Heart right ventricle (tissue), 16 donors: Measurements from ENCODE around the gene MT1G. TPM values are rescaled to one million over a fixed set of nuclear protein-coding genes. Genes with fewer than 3 reads are reported as not detected.

Experiments used
- ATAC-seq, 8 donors: fragments of 200-7000 bp; cut with Tn5 transposase; one replicate each; pipeline ENCODE4 v1.9.1; 2020; ENCODE audit warnings: mild to moderate bottlenecking in 8 of 8, moderate library complexity in 8 of 8, moderate number of reproducible peaks in 1 of 8
- DNase-seq, 2 donors: peaks; one replicate each; pipeline ENCODE4 v3.0.0-alpha.2; 2020
- H3K27ac ChIP-seq, 10 donors: fragments of 200-600 bp; sonication (generic) in 2 of 10; one replicate each; pipeline versions ENCODE4 v1.5.0 to v1.8.0; 2020 to 2022; ENCODE audit warnings: mild to moderate bottlenecking in 3 of 10
- H3K27me3 ChIP-seq, 7 donors: fragments of 200-600 bp; one replicate each; pipeline ENCODE4 v1.8.0; 2021 to 2022; ENCODE audit warnings: mild to moderate bottlenecking in 2 of 7
- H3K36me3 ChIP-seq, 9 donors: fragments of 200-600 bp; sonication (generic) in 1 of 9; one replicate each; pipeline versions ENCODE4 v1.5.0 to v1.8.0; 2020 to 2022; ENCODE audit warnings: mild to moderate bottlenecking in 2 of 9
- H3K4me1 ChIP-seq, 9 donors: fragments of 200-600 bp; sonication (generic) in 1 of 9; one replicate each; pipeline versions ENCODE4 v1.5.0 to v1.8.0; 2020 to 2022; ENCODE audit warnings: mild to moderate bottlenecking in 4 of 9
- H3K4me3 ChIP-seq, 10 donors: fragments of 200-600 bp; sonication (generic) in 2 of 10; one replicate each; pipeline versions ENCODE4 v1.5.0 to v1.8.0; 2020 to 2022; ENCODE audit warnings: mild to moderate bottlenecking in 7 of 10, moderate library complexity in 2 of 10
- H3K9me3 ChIP-seq, 11 donors: fragments of 200-600 bp in 10 of 11; sonication (generic) in 2 of 11; one replicate each; pipeline versions ENCODE4 v1.5.0 to v1.8.0; 2013 to 2022; ENCODE audit warnings: mild to moderate bottlenecking in 2 of 11, control low read depth in 1 of 11, moderate library complexity in 1 of 11
- CTCF ChIP-seq, 9 donors: fragments of 200-600 bp; sonication (generic) in 2 of 9; IDR thresholded peaks; one replicate each; pipeline versions ENCODE4 v1.5.0 to v1.8.0; 2021 to 2022; ENCODE audit warnings: antibody characterized with exemption in 9 of 9, mild to moderate bottlenecking in 5 of 9, moderate library complexity in 1 of 9
- WGBS, 2 donors: extraction: QIAGEN DNeasy Blood & Tissue Kit; methylation state at CpG; one replicate each; pipeline ENCODE4 v1.1.7; 2013; ENCODE audit warnings: inconsistent platforms in 1 of 2; 5-methylcytosine and 5-hydroxymethylcytosine counted together
- intact Hi-C, 10 donors: fragments of 100-400 bp; cut with DNase I; formaldehyde crosslinking; loops; one replicate each; pipeline versions ENCODE4 v1.11.1 to v1.14.2; 2022
- polyA plus RNA-seq, 2 donors: library from polyadenylated mRNA; stranded (reverse); fragments of 200-250 nt; gene quantifications; one replicate each; pipeline ENCODE4 v1.2.3, GENCODE V29; 2013
- total RNA-seq, 10 donors: library from RNA; stranded (reverse); fragmentation: NEBNext Ultra II Directional in 3 of 10; extraction: Animal tissue kit (Norgen Biotek cat#: 25700) in 3 of 10; gene quantifications; one replicate each; pipeline versions ENCODE4 v1.2.1 to v1.2.4, GENCODE V29; 2021 to 2023
- donor health status: Arrhythmogenic right ventricular cardiomyopathy.
- donor health status: ischemic (EF 13 %, LVEDD 7.1; RV severe dilation, severe dysfunction).
- donor health status: healthy with polysubstance abuse.
- donor health status: DM: no; HTN: yes; CAD: no.
- donor health status: DM: no; HTN: no; CAD: no.
- donor health status: ischemic (EF 25% LVEDD 6.9; RV normal size, moderate dysfunction).
- donor health status: ischemic (EF 25% LVEDD 5.7; RV mildly dilated, moderate dysfunction).
- donor health status: healthy.
- donor health status: DM: yes; HTN: yes; CAD: no.
- donor health status: Ischemic cardiomyopathy.
- donor health status: ischemic (EF 35%, LVEDD 5.7; RV mildly dilated, moderate dysfunction).
- donor health status: nonischemic (EF 11% LVEDD 7.7; RV severe dilation, severe dysfunction).
- donor health status: DM: yes; HTN: yes; CAD: no.
- donor health status: PGD.
- donor health status: ischemic (EF 29% LVEDD 5.4; RV normal size, mild dysfunction).
- donor health status: nonischemic (EF 23%, LVEDD 6.1; RV moderate dilation, normal function).

The MT1G gene
- total and polyA plus RNA-seq, 12 donors, result 0.95 to 9.0 (median 2.3) TPM; not detected in 6

DNA sequence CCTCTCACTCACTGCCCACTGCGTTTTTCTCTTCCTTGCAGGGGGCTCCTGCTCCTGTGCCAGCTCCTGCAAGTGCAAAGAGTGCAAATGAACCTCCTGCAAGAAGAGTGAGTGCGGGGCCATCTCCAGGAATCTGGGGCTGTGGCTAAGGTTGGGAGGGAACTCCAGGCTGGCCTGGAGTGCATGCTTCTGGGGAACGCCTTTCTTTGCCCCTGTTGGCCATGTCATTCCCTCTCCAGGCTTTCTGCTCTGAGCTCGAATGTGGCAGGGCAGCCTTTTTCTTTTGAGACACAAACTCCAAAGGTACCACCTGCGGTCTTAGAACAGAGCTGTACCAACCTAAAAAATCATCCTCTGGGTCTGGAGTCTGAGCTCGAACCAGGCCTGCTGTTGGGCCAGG lies 49.7 kb downstream of the MT1G start:
- WGBS, 2 donors, result 76 to 79% methylated on average over 6 of the region's 6 CpGs
- DNase-seq (no peak), ATAC-seq (no peak)
- H3K36me3 ChIP-seq, result no peaks in the 10 kb centered on the region
- intact Hi-C loops, result no loop called here
- peaks cover 0 to 25% (median 0%) of the 10 kb centered on the region in 7 donors for H3K27me3 ChIP-seq
- no peak for TF ChIP-seq CTCF (IDR thresholded peaks at IDR 0.05)
- H3K4me3 ChIP-seq, result peak overlapping the region in 6 of 10 donors; percentile 44 to 71 (median 54)
- H3K27ac ChIP-seq, result peak overlapping the region in 5 of 10 donors; percentile 64 to 82 (median 79)
- H3K4me1 ChIP-seq, result peaks cover 7 to 32% (median 20%) of the 10 kb centered on the region in 9 donors
- no peaks in the 10 kb centered on the region for H3K9me3 ChIP-seq

- peak; percentile 83 to 87 for DNase-seq
- Histone ChIP-seq H3K27ac (peak overlapping the region; percentile 21 to 83 (median 78)), H3K36me3 (no peaks in the 10 kb centered on the region), H3K9me3 (no peaks in the 10 kb centered on the region), H3K4me1 (peaks cover 7 to 32% (median 21%) of the 10 kb centered on the region in 9 donors), H3K4me3 (peak overlapping the region in 9 of 10 donors; percentile 37 to 71 (median 53)), H3K27me3 (peaks cover 0 to 25% (median 0%) of the 10 kb centered on the region in 7 donors)
- no peak for TF ChIP-seq CTCF (IDR thresholded peaks at IDR 0.05)
- WGBS, 2 donors, result 2% methylated on average over 37 to 41 of the region's 41 CpGs
- intact Hi-C loops, result no loop called here
- peak; percentile 92 to 98 (median 95) for ATAC-seq
These were observed 50.4 kb downstream of the MT1G start for GRCh38 chr16:56617212-56618085.

Other genes starting within 250 kb of the MT1G start
- 10 to 100 TPM; 50.6 to 87.9 (median 69.7) TPM for gene AMFR, start 242.5 kb downstream of the MT1G start, total RNA-seq
- gene AMFR, start 242.5 kb downstream of the MT1G start, polyA plus RNA-seq, result 10 to 100 TPM; 18.1 to 63.9 TPM
- gene NUDT21, start 216.7 kb downstream of the MT1G start, total RNA-seq, result 10 to 100 TPM; 59.2 to 74.7 (median 63.4) TPM
- gene NUDT21, start 216.7 kb downstream of the MT1G start, polyA plus RNA-seq, result 10 to 100 TPM in 1 of 2 donors, 1 to 10 TPM in 1; 9.3 to 26.4 TPM
- 10 to 100 TPM; 24.2 to 41.0 (median 36.8) TPM for gene OGFOD1, start 216.5 kb downstream of the MT1G start, total RNA-seq
- gene OGFOD1, start 216.5 kb downstream of the MT1G start, polyA plus RNA-seq, result 10 to 100 TPM in 1 of 2 donors, 1 to 10 TPM in 1; 8.9 to 17.5 TPM
- gene BBS2, start 148.0 kb downstream of the MT1G start, total RNA-seq, result 10 to 100 TPM; 37.7 to 75.9 (median 60.1) TPM
- 10 to 100 TPM; 11.7 to 33.0 TPM for gene BBS2, start 148.0 kb downstream of the MT1G start, polyA plus RNA-seq
- not detected for gene MT4, start 103.0 kb downstream of the MT1G start, total RNA-seq
- not detected for gene MT4, start 103.0 kb downstream of the MT1G start, polyA plus RNA-seq
- 10 to 100 TPM in 1 of 10 donors, 1 to 10 TPM in 9; 1.9 to 11.6 (median 4.1) TPM for gene MT3, start 78.5 kb downstream of the MT1G start, total RNA-seq
- 10 to 100 TPM in 1 of 2 donors, 1 to 10 TPM in 1; 4.4 to 29.8 TPM for gene MT3, start 78.5 kb downstream of the MT1G start, polyA plus RNA-seq
- gene MT2A, start 59.5 kb downstream of the MT1G start, total RNA-seq, result 100 to 1,000 TPM in 6 of 10 donors, 10 to 100 TPM in 4; 88.8 to 354 (median 109) TPM
- 100 to 1,000 TPM; 195 to 231 TPM for gene MT2A, start 59.5 kb downstream of the MT1G start, polyA plus RNA-seq
- gene MT1E, start 42.3 kb downstream of the MT1G start, total RNA-seq, result 100 to 1,000 TPM in 5 of 10 donors, 10 to 100 TPM in 5; 83.3 to 164 (median 97.0) TPM
- 100 to 1,000 TPM in 1 of 2 donors, 10 to 100 TPM in 1; 31.9 to 268 TPM for gene MT1E, start 42.3 kb downstream of the MT1G start, polyA plus RNA-seq
- 10 to 100 TPM in 1 of 10 donors, 1 to 10 TPM in 5, under 1 TPM in 4; 0.75 to 24.3 (median 1.7) TPM for gene MT1M, start 35.4 kb downstream of the MT1G start, total RNA-seq
- gene MT1M, start 35.4 kb downstream of the MT1G start, polyA plus RNA-seq, result 10 to 100 TPM; 11.9 to 25.4 TPM
- 10 to 100 TPM in 1 of 10 donors, 1 to 10 TPM in 5, under 1 TPM in 2, not detected in 2; 0.71 to 67.7 (median 2.6) TPM for gene MT1A, start 29.4 kb downstream of the MT1G start, total RNA-seq
- 100 to 1,000 TPM in 1 of 2 donors, 10 to 100 TPM in 1; 11.1 to 102 TPM for gene MT1A, start 29.4 kb downstream of the MT1G start, polyA plus RNA-seq
- not detected for gene MT1B, start 16.2 kb downstream of the MT1G start, total RNA-seq
- not detected for gene MT1B, start 16.2 kb downstream of the MT1G start, polyA plus RNA-seq
- gene MT1F, start 10.1 kb downstream of the MT1G start, total RNA-seq, result 1 to 10 TPM in 9 of 10 donors, under 1 TPM in 1; 0.98 to 7.7 (median 2.4) TPM
- gene MT1F, start 10.1 kb downstream of the MT1G start, polyA plus RNA-seq, result 1 to 10 TPM; 2.0 to 2.4 TPM
- gene MT1H, start 1.7 kb upstream of the MT1G start, total RNA-seq, result 1 to 10 TPM in 1 of 10 donors, not detected in 9; 2.4 TPM
- not detected for gene MT1H, start 1.7 kb upstream of the MT1G start, polyA plus RNA-seq
- 100 to 1,000 TPM in 4 of 10 donors, 10 to 100 TPM in 6; 15.8 to 616 (median 71.4) TPM for gene MT1X, start 14.4 kb upstream of the MT1G start, total RNA-seq
- gene MT1X, start 14.4 kb upstream of the MT1G start, polyA plus RNA-seq, result 100 to 1,000 TPM; 162 to 239 TPM
- 10 to 100 TPM; 25.4 to 34.8 (median 27.6) TPM for gene NUP93, start 62.1 kb upstream of the MT1G start, total RNA-seq
- 10 to 100 TPM; 27.2 to 32.3 TPM for gene NUP93, start 62.1 kb upstream of the MT1G start, polyA plus RNA-seq
- gene SLC12A3, start 197.1 kb upstream of the MT1G start, total RNA-seq, result not detected
- gene SLC12A3, start 197.1 kb upstream of the MT1G start, polyA plus RNA-seq, result not detected